ENCODE data around the gene CAPS2. TPM values are rescaled to one million over a fixed set of nuclear protein-coding genes. Genes with fewer than 3 reads are reported as not detected.
A peak's percentile ranks its signal among the peaks of the same experiment; 100 is the strongest.
"Not testable (repeated sequence)": the region's sequence is repeated elsewhere in the genome, so short reads cannot be mapped to it uniquely, and the experiment has no call there.

The CAPS2 gene
- 1.4 TPM for polyA plus RNA-seq (2013, experiment 1 of 2; ENCODE audit: insufficient read length)
- polyA plus RNA-seq (2013, experiment 2 of 2; ENCODE audit: insufficient read length) = 1.3 TPM

- DNase-seq = peak; percentile 85
These were observed at the start of gene CAPS2 for GRCh38 chr12:75329918-75330826. Gene CAPS2 (minus strand): TSS chr12:75330324. CDS start chr12:75326498, 3,826 bp downstream.

- DNase-seq = peak; percentile 22
These were observed 48.2 kb upstream of the CAPS2 start for GRCh38 chr12:75378354-75378753.

DNA sequence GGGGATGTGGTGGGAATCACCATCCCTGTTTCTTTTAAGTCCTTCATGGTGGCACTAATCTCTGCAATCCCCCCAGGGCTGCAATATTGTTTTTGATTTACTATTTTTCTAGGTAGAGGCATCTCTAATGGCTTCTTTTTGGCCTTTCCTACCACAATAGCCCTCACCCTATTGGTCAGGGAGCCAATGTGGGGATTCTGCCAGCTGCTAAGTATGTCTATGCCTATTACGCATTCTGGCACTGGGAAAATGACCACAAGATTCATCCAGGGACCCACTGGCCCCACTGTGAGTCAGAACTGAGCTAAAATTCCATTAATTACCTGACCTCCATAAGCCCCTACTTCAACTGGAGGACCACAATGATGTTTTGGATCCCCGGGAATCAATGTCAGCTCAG is 44.8 kb upstream of the CAPS2 start:
- DNase-seq = no peak

- DNase-seq = peak; percentile 50
These were observed 36.5 kb upstream of the CAPS2 start for GRCh38 chr12:75366629-75367028.

- peak; percentile 79 for DNase-seq
These were observed 34.8 kb upstream of the CAPS2 start for GRCh38 chr12:75364919-75365318.

- DNase-seq = no peak
These were observed 31.3 kb upstream of the CAPS2 start for GRCh38 chr12:75361408-75361807.

GRCh38 chr12:75360920-75361319 is 30.8 kb upstream of the CAPS2 start:
- no peak for DNase-seq

GRCh38 chr12:75354011-75354410 is 23.9 kb upstream of the CAPS2 start:
- no peak for DNase-seq

DNA sequence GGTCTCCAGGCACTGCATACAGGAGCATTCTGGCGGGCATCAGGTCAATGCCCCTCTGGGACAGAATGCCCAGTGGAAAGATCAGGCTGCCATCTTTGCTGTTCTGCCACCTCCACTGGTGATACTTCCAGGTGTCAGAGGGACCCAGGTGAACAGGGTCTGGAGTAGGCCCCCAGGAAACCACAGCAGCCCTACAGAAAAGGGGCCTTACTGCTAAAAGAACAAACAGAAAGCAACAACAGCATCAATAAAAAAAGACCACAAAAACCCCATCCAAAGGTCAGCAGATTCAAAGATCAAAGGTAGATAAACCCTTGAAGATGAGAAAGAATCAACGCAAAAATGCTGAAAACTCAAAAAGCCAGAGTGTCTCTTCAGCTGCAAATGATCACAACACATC is 20.3 kb upstream of the CAPS2 start:
- no peak for DNase-seq

DNA sequence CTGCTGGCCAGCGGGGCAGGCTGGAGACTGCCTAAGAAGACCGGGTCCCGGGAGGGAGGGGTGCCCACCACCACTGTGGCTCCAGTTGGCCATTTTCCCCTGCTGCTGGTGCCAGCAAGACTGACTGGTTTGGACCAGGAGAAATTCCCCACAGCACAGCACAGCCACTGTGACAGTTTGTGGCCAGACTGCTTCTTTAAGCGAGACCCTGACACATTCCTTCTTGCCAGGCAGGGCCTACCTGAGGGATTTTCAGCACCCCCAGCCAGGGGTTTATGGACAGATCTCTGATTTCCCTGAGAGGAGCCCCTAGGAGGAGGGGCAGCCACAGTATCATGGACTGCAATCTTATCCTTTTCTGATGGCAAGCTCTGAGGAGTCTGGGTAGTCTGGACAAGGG is 19.8 kb upstream of the CAPS2 start:
- no peak for DNase-seq

DNA sequence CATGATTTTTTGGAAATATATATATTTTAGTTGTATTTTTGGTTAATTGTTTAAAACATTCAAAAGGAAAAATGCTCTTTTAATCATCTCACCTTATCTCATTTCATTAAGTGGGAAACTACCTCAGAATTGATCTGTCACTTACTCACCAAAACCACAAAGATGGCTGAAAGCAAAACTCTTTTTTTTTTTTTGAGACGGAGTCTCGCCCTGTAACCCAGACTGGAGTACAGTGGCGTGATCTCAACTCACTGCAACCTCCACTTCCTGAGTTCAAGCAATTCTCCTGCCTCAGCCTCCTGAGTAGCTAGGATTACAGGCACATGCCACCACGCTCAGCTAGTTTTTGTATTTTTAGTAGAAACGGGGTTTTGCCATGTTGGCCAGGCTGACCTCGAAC is 16.1 kb upstream of the CAPS2 start:
- not testable (repeated sequence) for DNase-seq

DNA sequence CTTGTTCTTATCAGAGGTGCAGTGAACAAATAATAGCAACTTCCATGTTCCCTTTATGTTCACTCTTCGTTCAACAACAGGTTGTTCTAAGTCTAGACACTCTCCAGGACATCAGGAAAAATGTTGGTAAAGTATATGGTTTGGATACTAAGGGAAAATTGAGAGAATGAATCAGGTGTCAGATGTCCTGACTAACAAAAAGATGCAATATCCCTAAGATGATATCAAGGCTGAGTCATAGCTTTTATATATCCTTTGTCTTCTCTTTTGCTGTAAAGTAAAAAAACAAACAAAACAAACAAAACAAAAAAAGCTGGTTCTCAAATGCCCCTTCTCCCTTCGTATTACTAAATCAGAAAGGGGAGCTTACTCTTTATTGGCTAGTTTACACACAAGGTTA is 15.4 kb upstream of the CAPS2 start:
- no peak for DNase-seq

GRCh38 chr12:75341873-75342272 is 11.7 kb upstream of the CAPS2 start:
- no peak for DNase-seq

DNA sequence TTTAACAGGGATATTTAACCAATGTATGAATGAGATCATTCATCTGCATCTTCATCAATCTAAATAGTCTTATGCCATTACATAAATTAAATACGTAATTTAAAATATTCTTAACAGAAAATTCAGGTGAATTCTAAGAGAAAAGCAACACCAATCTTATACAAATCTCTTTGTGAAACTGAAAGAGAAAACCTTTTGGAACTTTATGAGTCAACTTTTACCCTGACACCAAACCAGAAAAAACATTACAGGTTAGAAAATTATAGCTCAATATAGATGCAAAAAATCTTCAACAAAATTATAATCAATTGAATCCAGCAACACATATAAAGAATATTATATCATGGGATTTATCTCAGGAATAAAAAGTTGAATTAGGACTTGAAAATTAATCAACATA is 7.8 kb upstream of the CAPS2 start:
- no peak for DNase-seq

DNA sequence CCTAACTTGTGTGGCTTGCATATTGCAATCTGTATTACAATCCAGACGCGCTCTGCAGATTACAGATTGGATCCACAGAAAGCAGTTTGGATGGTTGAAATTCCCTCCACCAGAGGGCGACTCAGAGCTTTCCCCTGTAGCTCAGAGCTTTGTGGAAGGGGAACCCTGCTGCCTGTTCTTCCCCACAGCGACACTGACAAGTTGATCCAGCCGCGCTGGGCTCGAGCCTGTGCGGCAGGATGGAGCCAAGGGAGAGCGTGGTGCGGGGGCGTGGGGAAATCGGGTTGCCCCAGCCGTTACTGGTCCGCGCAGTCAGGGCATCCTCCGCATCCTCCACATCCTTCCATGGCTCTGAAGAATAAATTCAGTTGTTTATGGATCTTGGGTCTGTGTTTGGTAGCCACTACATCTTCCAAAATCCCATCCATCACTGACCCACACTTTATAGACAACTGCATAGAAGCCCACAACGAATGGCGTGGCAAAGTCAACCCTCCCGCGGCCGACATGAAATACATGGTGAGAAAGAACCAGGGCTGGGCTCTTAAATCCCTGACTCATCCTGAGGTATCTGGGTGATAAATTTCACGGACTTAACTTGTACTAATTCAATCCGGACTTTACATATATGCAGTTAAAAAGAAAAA is 4.4 kb upstream of the CAPS2 start, which contains the start of gene GLIPR1L1:
GLIPR1L1 (plus strand) TSS at position 287 of the 647 bp plus-strand sequence; CDS start at position 346, 59 bp downstream.
- DNase-seq = peak; percentile 92

DNA sequence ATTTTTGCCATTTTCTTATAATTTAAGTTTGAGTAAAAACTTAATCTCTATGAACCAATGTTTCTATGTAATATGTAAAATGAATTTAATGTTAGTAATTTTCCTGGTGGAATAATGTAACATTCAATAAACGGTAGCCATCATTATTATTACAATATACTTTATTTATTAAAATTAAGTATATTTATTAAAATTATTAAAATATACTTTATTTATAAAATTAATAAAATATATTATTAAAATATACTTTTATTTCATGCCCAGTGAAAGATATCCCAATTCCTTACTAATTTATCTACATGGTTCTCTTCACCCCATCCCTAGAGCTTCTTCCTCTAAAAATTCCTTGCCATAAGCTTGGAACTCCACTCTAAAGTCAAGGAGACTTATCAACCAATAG is 2.5 kb downstream of the CAPS2 start:
- no peak for DNase-seq

DNA sequence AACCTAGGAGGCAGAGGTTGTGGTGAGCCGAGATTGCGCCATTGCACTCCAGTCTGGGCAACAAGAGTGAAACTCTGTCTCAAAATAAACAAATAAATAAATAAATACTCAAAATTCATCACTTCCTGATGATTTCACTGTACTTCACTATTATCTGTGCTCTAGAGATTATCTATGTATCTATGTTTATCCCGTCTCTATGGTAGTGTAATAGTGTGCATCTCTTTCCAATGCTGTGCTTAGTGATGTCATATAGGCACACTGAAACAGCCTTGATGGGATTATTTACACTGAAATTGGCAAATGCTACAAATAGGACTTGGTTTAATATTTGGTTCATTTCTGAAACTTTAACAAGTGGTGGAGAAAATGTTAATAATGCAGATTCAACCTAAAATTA is 6.5 kb downstream of the CAPS2 start:
- no peak for DNase-seq

DNA sequence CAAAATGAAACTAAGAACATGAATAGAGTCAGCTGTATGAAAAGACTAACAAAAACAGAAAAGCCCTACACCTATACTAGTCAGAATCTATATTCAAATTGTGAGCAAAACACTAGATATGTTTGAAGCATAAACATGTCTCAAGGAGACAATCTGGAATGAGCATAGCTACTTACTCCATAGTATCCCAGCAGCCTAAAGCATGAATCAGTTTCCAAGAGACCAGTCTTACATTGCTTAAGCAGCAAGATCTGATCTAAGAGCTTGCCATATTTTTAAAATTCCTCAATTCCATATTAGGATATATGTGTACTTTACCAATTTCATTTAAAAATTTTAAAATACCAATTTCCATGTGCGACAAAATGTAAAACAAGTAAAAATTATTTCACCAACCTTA is 7.7 kb downstream of the CAPS2 start:
- peak; percentile 67 for DNase-seq

DNA sequence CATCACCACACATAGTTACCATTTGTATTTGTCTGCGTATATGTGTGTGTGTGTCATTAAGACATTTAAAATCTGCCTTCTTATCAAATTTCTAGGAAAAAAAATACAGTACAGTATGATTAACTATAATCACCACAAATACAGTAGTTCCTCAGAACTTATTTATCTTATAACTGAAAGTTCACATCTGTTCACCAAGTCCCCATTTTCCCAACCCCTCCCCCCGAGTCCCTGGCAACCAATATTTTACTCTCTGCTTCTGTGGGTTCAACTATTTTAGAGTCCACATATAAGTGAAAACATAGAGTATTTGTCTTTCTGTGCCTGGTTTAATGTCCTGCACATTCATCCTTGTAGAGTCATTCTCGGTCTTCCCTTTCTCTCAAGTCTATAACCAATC is 12.3 kb downstream of the CAPS2 start:
- no peak for DNase-seq

GRCh38 chr12:75315518-75315917 is 14.6 kb downstream of the CAPS2 start:
- DNase-seq = peak; percentile 79

GRCh38 chr12:75311369-75311768 is 18.8 kb downstream of the CAPS2 start:
- DNase-seq = no peak

DNA sequence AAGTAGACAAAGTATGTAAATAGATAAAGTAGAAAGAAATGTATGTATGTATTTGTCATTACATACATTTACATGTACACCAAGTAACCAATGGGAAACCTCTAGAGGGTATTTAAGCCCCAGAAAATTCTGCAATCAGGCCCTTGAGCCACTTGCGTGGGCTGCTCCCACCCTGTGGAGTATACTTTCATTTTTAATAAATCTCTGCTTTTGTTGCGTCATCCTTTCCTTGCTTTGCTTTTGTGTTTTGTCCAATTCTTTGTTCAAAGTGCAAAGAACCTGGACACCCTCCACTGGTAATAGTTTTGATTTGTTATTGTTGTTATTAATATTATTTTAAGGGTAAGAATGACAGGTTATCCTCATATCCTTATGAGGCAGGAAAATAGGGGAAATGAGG is 21.8 kb downstream of the CAPS2 start:
- no peak for DNase-seq

GRCh38 chr12:75305412-75306332 is 24.5 kb downstream of the CAPS2 start:
- DNase-seq = no peak
